Suprapubic skin (tissue), 3 donors: ENCODE data around the gene RAD23A.

Source experiments
- EP300 ChIP-seq: sonication (generic); formaldehyde crosslinking; IDR thresholded peaks from one replicate; pipeline ENCODE4 v1.6.1; 2017; ENCODE audit warnings: antibody characterized with exemption
- TF ChIP-seq, protein P1 (sequence below), 2 donors: fragments of 200-600 bp in 1 of 2; fragments of 450-650 bp in 1 of 2; sonication (generic) in 1 of 2; IDR thresholded peaks; one replicate each; pipeline ENCODE4 v1.5.1; 2016 to 2019; ENCODE audit warnings: antibody characterized with exemption in 2 of 2, mild to moderate bottlenecking in 1 of 2, moderate library complexity in 1 of 2

DNA sequence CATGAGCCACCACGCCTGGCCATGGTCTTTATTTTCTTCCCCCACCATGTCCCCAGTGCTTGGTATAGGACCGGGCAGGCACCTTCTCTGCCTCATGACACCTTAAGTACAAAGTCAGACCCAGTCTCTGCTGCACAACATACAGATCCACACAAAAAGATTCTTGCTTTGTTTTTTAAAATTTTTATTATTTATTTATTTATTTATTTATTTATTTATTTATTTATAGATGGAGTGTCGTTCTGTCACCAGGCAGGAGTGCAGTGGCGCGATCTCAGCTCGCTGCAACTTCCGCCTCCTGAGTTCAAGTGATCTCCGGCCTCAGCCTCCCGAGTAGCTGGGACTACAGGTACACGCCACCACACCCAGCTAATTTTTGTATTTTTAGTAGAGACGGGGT, 47.1 kb downstream of the RAD23A start:
- TF ChIP-seq, protein P1, sequence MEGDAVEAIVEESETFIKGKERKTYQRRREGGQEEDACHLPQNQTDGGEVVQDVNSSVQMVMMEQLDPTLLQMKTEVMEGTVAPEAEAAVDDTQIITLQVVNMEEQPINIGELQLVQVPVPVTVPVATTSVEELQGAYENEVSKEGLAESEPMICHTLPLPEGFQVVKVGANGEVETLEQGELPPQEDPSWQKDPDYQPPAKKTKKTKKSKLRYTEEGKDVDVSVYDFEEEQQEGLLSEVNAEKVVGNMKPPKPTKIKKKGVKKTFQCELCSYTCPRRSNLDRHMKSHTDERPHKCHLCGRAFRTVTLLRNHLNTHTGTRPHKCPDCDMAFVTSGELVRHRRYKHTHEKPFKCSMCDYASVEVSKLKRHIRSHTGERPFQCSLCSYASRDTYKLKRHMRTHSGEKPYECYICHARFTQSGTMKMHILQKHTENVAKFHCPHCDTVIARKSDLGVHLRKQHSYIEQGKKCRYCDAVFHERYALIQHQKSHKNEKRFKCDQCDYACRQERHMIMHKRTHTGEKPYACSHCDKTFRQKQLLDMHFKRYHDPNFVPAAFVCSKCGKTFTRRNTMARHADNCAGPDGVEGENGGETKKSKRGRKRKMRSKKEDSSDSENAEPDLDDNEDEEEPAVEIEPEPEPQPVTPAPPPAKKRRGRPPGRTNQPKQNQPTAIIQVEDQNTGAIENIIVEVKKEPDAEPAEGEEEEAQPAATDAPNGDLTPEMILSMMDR (IDR thresholded peaks at IDR 0.05) = no peak
- no peak for TF ChIP-seq EP300
